ENCODE results near the gene FRY. TPM values are rescaled to one million over a fixed set of nuclear protein-coding genes. Genes with fewer than 3 reads are reported as not detected.

Gene FRY
- total RNA-seq, 2 donors from 2014 or later: 16.4 to 33.3 TPM

GRCh38 chr13:32035716-32036115 lies 4.1 kb downstream of the FRY start:
- H3K4me1 ChIP-seq (replicated peaks): peaks cover 6% of the 10 kb centered on the region
- intact Hi-C loops (cut with DNase I): loop anchor here (10.0 kb wide), 1 partner anchor 119 kb away; no protein-coding TSS in a partner anchor

GRCh38 chr13:32036126-32036695 lies 4.6 kb downstream of the FRY start:
- DNase-seq (ENCODE audit: low spot score): no peak
- Histone ChIP-seq H3K27ac (no peak overlapping the region), H3K4me1 (replicated peaks) (peaks cover 3% of the 10 kb centered on the region), H3K9me3 (no peaks in the 10 kb centered on the region), H3K27me3 (replicated peaks; ENCODE audit: insufficient read depth) (no peaks in the 10 kb centered on the region), H3K36me3 (no peaks in the 10 kb centered on the region), H3K4me3 (no peak overlapping the region)
- 38% methylated on average over 4 of the region's 4 CpGs for WGBS
- intact Hi-C loops (cut with DNase I): loop anchor here (10.0 kb wide), 1 partner anchor 119 kb away; no protein-coding TSS in a partner anchor
- TF ChIP-seq POLR2A (IDR thresholded peaks at IDR 0.05) (no peak), POLR2AphosphoS5 (IDR thresholded peaks at IDR 0.05) (no peak), CTCF (IDR thresholded peaks at IDR 0.05) (no peak)

More at GRCh38 chr13:32035716-32036115, 4.1 kb downstream of the FRY start:
- H3K36me3 ChIP-seq: no peaks in the 10 kb centered on the region
- WGBS: 83% methylated on average over 2 of the region's 2 CpGs
- no peak overlapping the region for H3K27ac ChIP-seq
- H3K4me3 ChIP-seq: no peak overlapping the region
- no peak for DNase-seq (ENCODE audit: low spot score)
- no peaks in the 10 kb centered on the region for H3K27me3 ChIP-seq (replicated peaks; ENCODE audit: insufficient read depth)
- no peaks in the 10 kb centered on the region for H3K9me3 ChIP-seq
- TF ChIP-seq POLR2AphosphoS5 (IDR thresholded peaks at IDR 0.05): no peak

GRCh38 chr13:32036757-32037156 lies 5.2 kb downstream of the FRY start:
- no peak overlapping the region for H3K27ac ChIP-seq
- no peaks in the 10 kb centered on the region for H3K27me3 ChIP-seq (replicated peaks; ENCODE audit: insufficient read depth)
- 21% methylated on average over 2 of the region's 2 CpGs for WGBS
- H3K9me3 ChIP-seq: no peaks in the 10 kb centered on the region
- TF ChIP-seq CTCF (IDR thresholded peaks at IDR 0.05) (no peak), POLR2AphosphoS5 (IDR thresholded peaks at IDR 0.05) (no peak), POLR2A (IDR thresholded peaks at IDR 0.05) (no peak)
- DNase-seq (ENCODE audit: low spot score): no peak
- no peaks in the 10 kb centered on the region for H3K36me3 ChIP-seq
- H3K4me1 ChIP-seq (replicated peaks): peaks cover 3% of the 10 kb centered on the region
- H3K4me3 ChIP-seq: no peak overlapping the region
- intact Hi-C loops (cut with DNase I): loop anchor here (10.0 kb wide), 1 partner anchor 118 kb away; no protein-coding TSS in a partner anchor

- Histone ChIP-seq H3K4me1 (replicated peaks) (peaks cover 3% of the 10 kb centered on the region), H3K36me3 (no peaks in the 10 kb centered on the region), H3K9me3 (no peaks in the 10 kb centered on the region), H3K4me3 (no peak overlapping the region), H3K27me3 (replicated peaks; ENCODE audit: insufficient read depth) (no peaks in the 10 kb centered on the region), H3K27ac (no peak overlapping the region)
- intact Hi-C loops (cut with DNase I): loop anchor here (10.0 kb wide), 1 partner anchor 117 kb away; no protein-coding TSS in a partner anchor
- WGBS: 19% methylated on average over 2 of the region's 2 CpGs
- TF ChIP-seq CTCF (IDR thresholded peaks at IDR 0.05) (no peak), POLR2AphosphoS5 (IDR thresholded peaks at IDR 0.05) (no peak), POLR2A (IDR thresholded peaks at IDR 0.05) (no peak)
- DNase-seq (ENCODE audit: low spot score): no peak
Observed at GRCh38 chr13:32037471-32037870, 5.9 kb downstream of the FRY start.

- intact Hi-C loops (cut with DNase I): loop anchor here (10.0 kb wide), 1 partner anchor 116 kb away; no protein-coding TSS in a partner anchor
- TF ChIP-seq POLR2A (IDR thresholded peaks at IDR 0.05): no peak
- TF ChIP-seq POLR2AphosphoS5 (IDR thresholded peaks at IDR 0.05): no peak
- TF ChIP-seq CTCF (IDR thresholded peaks at IDR 0.05): no peak
Observed at GRCh38 chr13:32038343-32038742, 6.8 kb downstream of the FRY start.

More at GRCh38 chr13:32038343-32038742, 6.8 kb downstream of the FRY start:
- Histone ChIP-seq H3K27me3 (replicated peaks; ENCODE audit: insufficient read depth) (no peaks in the 10 kb centered on the region), H3K4me1 (replicated peaks) (peaks cover 3% of the 10 kb centered on the region), H3K9me3 (no peaks in the 10 kb centered on the region), H3K36me3 (no peaks in the 10 kb centered on the region), H3K4me3 (no peak overlapping the region), H3K27ac (no peak overlapping the region)
- WGBS: 88% methylated on average over 5 of the region's 5 CpGs
- DNase-seq (ENCODE audit: low spot score): no peak
